Trophoblast cell (in vitro differentiated cells and primary cell): ENCODE measurements around the gene LIPF.
"Not testable (repeated sequence)": the region's sequence is repeated elsewhere in the genome, so short reads cannot be mapped to it uniquely, and the experiment has no call there.

ENCODE experiments used
- DNase-seq, 2 donors: peaks; one replicate each; pipeline ENCODE4 v3.0.0-alpha.2; 2016
- H2AFZ ChIP-seq: 2 replicates; pipeline ENCODE4 v1.6.1; 2013; ENCODE audit warnings: low read length, moderate library complexity, mild to moderate bottlenecking; ENCODE audit not compliant: insufficient read depth, poor library complexity
- H2AK5ac ChIP-seq: 2 replicates; pipeline ENCODE4 v1.6.1; 2013; ENCODE audit warnings: mild to moderate bottlenecking, low read length
- H2BK120ac ChIP-seq: 2 replicates; pipeline ENCODE4 v1.6.1; 2013; ENCODE audit warnings: low read length, mild to moderate bottlenecking, moderate library complexity; ENCODE audit not compliant: insufficient read depth, poor library complexity
- H2BK12ac ChIP-seq: 2 replicates; pipeline ENCODE4 v1.6.1; 2013; ENCODE audit warnings: mild to moderate bottlenecking, low read length, moderate library complexity
- H2BK5ac ChIP-seq: 2 replicates; pipeline ENCODE4 v1.6.1; 2013; ENCODE audit warnings: low read length, low read depth, moderate library complexity, mild to moderate bottlenecking; ENCODE audit not compliant: poor library complexity
- H3K14ac ChIP-seq: 2 replicates; pipeline ENCODE4 v1.6.1; 2013; ENCODE audit warnings: mild to moderate bottlenecking, low read length
- H3K18ac ChIP-seq: 2 replicates; pipeline ENCODE4 v1.6.1; 2013; ENCODE audit warnings: mild to moderate bottlenecking, low read length
- H3K23ac ChIP-seq: 2 replicates; pipeline ENCODE4 v1.6.1; 2013; ENCODE audit warnings: low read length
- H3K27ac ChIP-seq: 2 replicates; pipeline ENCODE4 v1.5.1; 2013; ENCODE audit warnings: low read depth, mild to moderate bottlenecking, inconsistent platforms, low read length, moderate library complexity
- H3K27me3 ChIP-seq: 2 replicates; pipeline ENCODE4 v1.6.1; 2013; ENCODE audit warnings: inconsistent platforms, mild to moderate bottlenecking, low read length, moderate library complexity; ENCODE audit not compliant: insufficient read depth
- H3K36me3 ChIP-seq, 2 experiments: 1 replicate in 1 of 2; 2 replicates in 1 of 2; pipeline ENCODE4 v1.6.1; 2013; ENCODE audit warnings: low read length in 2 of 2, mild to moderate bottlenecking in 2 of 2, moderate library complexity in 1 of 2; ENCODE audit not compliant: insufficient read depth in 2 of 2, control insufficient read depth in 1 of 2
- H3K4ac ChIP-seq: 2 replicates; pipeline ENCODE4 v1.6.1; 2013; ENCODE audit warnings: low read depth, mild to moderate bottlenecking, low read length, moderate library complexity
- H3K4me1 ChIP-seq, 2 experiments: 1 replicate in 1 of 2; 2 replicates in 1 of 2; pipeline ENCODE4 v1.6.1; 2013; ENCODE audit warnings: low read length in 2 of 2, mild to moderate bottlenecking in 2 of 2, moderate library complexity in 1 of 2; ENCODE audit not compliant: insufficient read depth in 2 of 2, control insufficient read depth in 1 of 2
- H3K4me2 ChIP-seq: 2 replicates; pipeline ENCODE4 v1.6.1; 2013; ENCODE audit warnings: inconsistent platforms, mild to moderate bottlenecking, low read length, moderate library complexity
- H3K4me3 ChIP-seq: 2 replicates; pipeline ENCODE4 v1.5.1; 2013; ENCODE audit warnings: mild to moderate bottlenecking, low read depth, low read length, inconsistent platforms
- H3K79me1 ChIP-seq: one replicate; pipeline ENCODE4 v1.6.1; 2013; ENCODE audit warnings: low read length
- H3K79me2 ChIP-seq: 2 replicates; pipeline ENCODE4 v1.6.1; 2013; ENCODE audit warnings: low read length, mild to moderate bottlenecking; ENCODE audit not compliant: control insufficient read depth, insufficient read depth, poor library complexity
- H3K9ac ChIP-seq: 2 replicates; pipeline ENCODE4 v1.6.1; 2013; ENCODE audit warnings: mild to moderate bottlenecking, low read length
- H3K9me3 ChIP-seq: 2 replicates; pipeline ENCODE4 v1.6.1; 2013; ENCODE audit warnings: low read depth, mild to moderate bottlenecking, control low read depth, inconsistent platforms, low read length; ENCODE audit not compliant: insufficient read depth
- H4K12ac ChIP-seq: 2 replicates; pipeline ENCODE4 v1.6.1; 2013; ENCODE audit warnings: low read depth, mild to moderate bottlenecking, low read length, moderate library complexity
- H4K8ac ChIP-seq: 2 replicates; pipeline ENCODE4 v1.6.1; 2013; ENCODE audit warnings: low read depth, mild to moderate bottlenecking, low read length, moderate library complexity
- H4K91ac ChIP-seq: one replicate; pipeline ENCODE4 v1.6.1; 2013; ENCODE audit warnings: low read depth, mild to moderate bottlenecking, low read length, moderate library complexity
- WGBS: extraction: QIAGEN DNeasy Blood & Tissue Kit; methylation state at CpG from one replicate; pipeline ENCODE4 v1.1.7; 2013; ENCODE audit warnings: missing lambda C conversion rate; ENCODE audit not compliant: insufficient read length, insufficient coverage; ENCODE audit errors: extremely low coverage; 5-methylcytosine and 5-hydroxymethylcytosine counted together

Gene LIPF

DNA sequence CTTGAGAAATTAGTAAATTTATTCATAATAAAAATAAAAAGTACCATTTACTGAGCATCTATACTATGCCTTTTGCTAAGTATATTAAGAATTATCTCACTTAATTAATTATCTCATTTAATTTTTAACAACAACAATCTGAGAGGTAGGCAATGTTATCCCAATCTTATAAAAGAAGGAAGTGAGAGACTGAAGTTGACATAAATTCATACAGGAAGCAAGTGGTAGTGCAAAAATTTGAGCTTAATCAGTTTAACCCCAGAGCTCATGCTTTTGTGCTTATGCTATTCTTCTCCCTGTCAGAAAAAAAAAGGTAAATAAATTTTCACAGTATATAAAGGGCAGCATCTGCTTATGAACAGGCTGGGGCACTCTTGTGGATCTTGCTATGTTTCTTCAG, 2.7 kb upstream of the LIPF start:
- Histone ChIP-seq H3K4ac (no peak overlapping the region), H2BK12ac (no peak overlapping the region), H3K4me1 (no peaks in the 10 kb centered on the region)

GRCh38 chr10:88663153-88663552, 1.1 kb upstream of the LIPF start:
- not testable (repeated sequence) for H3K79me2 ChIP-seq, H2BK5ac ChIP-seq, H4K12ac ChIP-seq, H3K18ac ChIP-seq, H3K23ac ChIP-seq, H3K4me3 ChIP-seq, H4K8ac ChIP-seq, H3K4me2 ChIP-seq, H4K91ac ChIP-seq, H3K36me3 ChIP-seq, H2BK12ac ChIP-seq, H3K27ac ChIP-seq, H2AFZ ChIP-seq, H3K27me3 ChIP-seq, H3K9me3 ChIP-seq, H3K79me1 ChIP-seq, DNase-seq, H3K4ac ChIP-seq, H2AK5ac ChIP-seq, H2BK120ac ChIP-seq, H3K9ac ChIP-seq, H3K14ac ChIP-seq, H3K4me1 ChIP-seq
- no CpG with 5 or more reads among the region's 2 CpGs for WGBS

More for the DNA sequence above, 2.7 kb upstream of the LIPF start:
- no peak overlapping the region for H3K4me3 ChIP-seq
- H2BK5ac ChIP-seq, result no peak overlapping the region
- H3K9ac ChIP-seq, result no peak overlapping the region
- no peaks in the 10 kb centered on the region for H3K27me3 ChIP-seq
- H3K18ac ChIP-seq, result no peak overlapping the region
- H3K27ac ChIP-seq, result no peak overlapping the region
- H3K14ac ChIP-seq, result no peak overlapping the region
- H3K9me3 ChIP-seq, result no peaks in the 10 kb centered on the region
- no peak overlapping the region for H4K91ac ChIP-seq
- no peak for DNase-seq
- no peak overlapping the region for H4K12ac ChIP-seq
- no peaks in the 10 kb centered on the region for H3K79me1 ChIP-seq
- H3K23ac ChIP-seq, result no peak overlapping the region
- H3K4me2 ChIP-seq, result no peak overlapping the region
- H3K36me3 ChIP-seq, result no peaks in the 10 kb centered on the region
- H4K8ac ChIP-seq, result no peak overlapping the region
- no peaks in the 10 kb centered on the region for H3K79me2 ChIP-seq
- H2AFZ ChIP-seq, result no peak overlapping the region
- H2AK5ac ChIP-seq, result no peak overlapping the region
- no peak overlapping the region for H2BK120ac ChIP-seq

GRCh38 chr10:88668465-88668864, 4.2 kb downstream of the LIPF start:
- H3K4me2 ChIP-seq, result no peak overlapping the region
- no peak overlapping the region for H3K9ac ChIP-seq
- no peak overlapping the region for H4K8ac ChIP-seq
- no peak overlapping the region for H2AK5ac ChIP-seq
- no peaks in the 10 kb centered on the region for H3K79me1 ChIP-seq
- no peak overlapping the region for H3K23ac ChIP-seq
- no peak overlapping the region for H2AFZ ChIP-seq
- H4K12ac ChIP-seq, result no peak overlapping the region
- no peak for DNase-seq
- no peaks in the 10 kb centered on the region for H3K27me3 ChIP-seq
- H3K27ac ChIP-seq, result no peak overlapping the region
- H3K4me3 ChIP-seq, result no peak overlapping the region
- no peak overlapping the region for H3K4ac ChIP-seq
- H3K9me3 ChIP-seq, result no peaks in the 10 kb centered on the region
- H2BK12ac ChIP-seq, result no peak overlapping the region
- H4K91ac ChIP-seq, result no peak overlapping the region
- H3K4me1 ChIP-seq, result no peaks in the 10 kb centered on the region
- H3K14ac ChIP-seq, result no peak overlapping the region
- no peak overlapping the region for H3K18ac ChIP-seq
- no CpG with 5 or more reads among the region's 1 CpG for WGBS
- H3K36me3 ChIP-seq, result no peaks in the 10 kb centered on the region
- no peaks in the 10 kb centered on the region for H3K79me2 ChIP-seq
- no peak overlapping the region for H2BK120ac ChIP-seq
- H2BK5ac ChIP-seq, result no peak overlapping the region

DNA sequence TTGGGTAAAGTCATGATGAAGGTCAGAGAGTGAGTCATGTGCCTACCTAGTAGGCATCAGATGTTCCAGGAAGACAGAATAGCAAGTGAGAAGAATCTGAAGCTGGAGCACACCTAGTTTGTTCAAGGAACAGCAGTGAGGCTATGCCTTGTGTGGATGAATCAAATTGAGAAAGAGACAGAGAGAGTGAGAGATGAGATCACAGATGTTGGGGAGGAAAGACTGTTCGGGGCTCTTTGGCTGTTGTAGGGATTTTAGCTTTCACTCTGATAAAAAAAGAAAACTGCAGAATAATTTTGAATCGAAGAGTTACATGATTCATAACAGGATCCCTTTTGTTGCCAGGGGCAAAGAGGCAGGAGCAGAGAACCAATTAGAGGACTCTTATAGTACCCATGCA, 6.3 kb downstream of the LIPF start:
- no peak overlapping the region for H3K4me2 ChIP-seq
- H2AFZ ChIP-seq, result no peak overlapping the region
- no peak overlapping the region for H2AK5ac ChIP-seq
- H3K27ac ChIP-seq, result no peak overlapping the region
- no peak overlapping the region for H3K18ac ChIP-seq
- no peak overlapping the region for H2BK120ac ChIP-seq
- no peak overlapping the region for H3K14ac ChIP-seq
- no peak overlapping the region for H4K8ac ChIP-seq
- DNase-seq, result no peak
- no peak overlapping the region for H3K4ac ChIP-seq
- H3K4me1 ChIP-seq, result no peaks in the 10 kb centered on the region
- H3K79me2 ChIP-seq, result no peaks in the 10 kb centered on the region
- H3K9me3 ChIP-seq, result no peaks in the 10 kb centered on the region
- H3K9ac ChIP-seq, result no peak overlapping the region
- no peak overlapping the region for H2BK12ac ChIP-seq
- H4K12ac ChIP-seq, result no peak overlapping the region
- H4K91ac ChIP-seq, result no peak overlapping the region
- no peaks in the 10 kb centered on the region for H3K36me3 ChIP-seq
- H3K79me1 ChIP-seq, result no peaks in the 10 kb centered on the region
- no peak overlapping the region for H3K4me3 ChIP-seq
- H3K27me3 ChIP-seq, result no peaks in the 10 kb centered on the region
- H3K23ac ChIP-seq, result no peak overlapping the region
- WGBS, result no CpG with 5 or more reads among the region's 2 CpGs
- no peak overlapping the region for H2BK5ac ChIP-seq

DNA sequence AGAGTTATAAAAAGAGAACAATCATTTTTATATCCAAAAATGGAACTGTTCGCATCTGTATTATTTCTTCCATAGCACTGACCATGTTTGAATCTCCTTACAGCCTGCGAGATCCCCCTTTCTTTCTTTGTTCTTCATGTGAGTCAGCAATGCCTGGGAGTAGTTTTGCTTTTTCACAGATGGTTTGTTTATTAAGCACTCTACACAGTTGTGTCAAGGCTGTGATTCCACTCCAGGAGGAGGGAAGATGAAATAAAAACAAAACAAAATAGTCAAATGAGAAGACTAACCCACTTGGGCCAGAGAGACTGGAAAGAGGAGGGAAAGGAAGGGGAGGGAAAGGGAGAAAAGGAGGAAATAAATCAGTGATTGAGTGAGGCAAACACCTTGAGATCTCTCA, 7.8 kb downstream of the LIPF start:
- H3K4me2 ChIP-seq, result no peak overlapping the region
- H3K79me2 ChIP-seq, result no peaks in the 10 kb centered on the region
- H2BK12ac ChIP-seq, result no peak overlapping the region
- no peak overlapping the region for H3K14ac ChIP-seq
- H2AFZ ChIP-seq, result no peak overlapping the region
- no peak overlapping the region for H2AK5ac ChIP-seq
- H3K4me1 ChIP-seq, result no peaks in the 10 kb centered on the region
- no peak overlapping the region for H3K9ac ChIP-seq
- no peak overlapping the region for H3K23ac ChIP-seq
- no peaks in the 10 kb centered on the region for H3K27me3 ChIP-seq
- H3K4me3 ChIP-seq, result no peak overlapping the region
- no peak overlapping the region for H2BK5ac ChIP-seq
- H3K27ac ChIP-seq, result no peak overlapping the region
- no peak overlapping the region for H4K91ac ChIP-seq
- no CpG with 5 or more reads among the region's 2 CpGs for WGBS
- DNase-seq, result no peak
- no peak overlapping the region for H3K4ac ChIP-seq
- no peaks in the 10 kb centered on the region for H3K36me3 ChIP-seq
- no peak overlapping the region for H2BK120ac ChIP-seq
- no peaks in the 10 kb centered on the region for H3K9me3 ChIP-seq
- no peak overlapping the region for H4K8ac ChIP-seq
- H4K12ac ChIP-seq, result no peak overlapping the region
- no peak overlapping the region for H3K18ac ChIP-seq
- H3K79me1 ChIP-seq, result no peaks in the 10 kb centered on the region
